Measurements from ENCODE around the gene HEXIM1.
"Not testable (repeated sequence)": the region's sequence is repeated elsewhere in the genome, so short reads cannot be mapped to it uniquely, and the experiment has no call there.

HEXIM1 gene

GRCh38 chr17:45124797-45125122 lies 23.5 kb upstream of the HEXIM1 start:
- H3K27ac ChIP-seq (replicated peaks; ENCODE audit: low read length); H3K4me2 ChIP-seq (ENCODE audit: insufficient read depth, low read length, poor library complexity, severe bottlenecking); H3K4ac ChIP-seq (ENCODE audit: low read length); H3K18ac ChIP-seq (ENCODE audit: low read length); H3K79me1 ChIP-seq (ENCODE audit: low read depth, low read length); H3K14ac ChIP-seq (ENCODE audit: low read length); H2BK15ac ChIP-seq (ENCODE audit: low read length); H4K8ac ChIP-seq (ENCODE audit: low read depth, low read length); H2AFZ ChIP-seq (ENCODE audit: low read length); H3K36me3 ChIP-seq (replicated peaks in 1 of 2; ENCODE audit: control insufficient read depth in 2 of 2, insufficient read depth in 2 of 2, low read length in 2 of 2); H2BK12ac ChIP-seq (ENCODE audit: low read length); DNase-seq (ENCODE audit: low spot score); H3K9me3 ChIP-seq (replicated peaks in 1 of 2; ENCODE audit: control insufficient read depth in 2 of 2, insufficient read depth in 1 of 2, low read depth in 1 of 2, low read length in 2 of 2); H2BK120ac ChIP-seq (ENCODE audit: low read depth, low read length); H3K27me3 ChIP-seq (ENCODE audit: control insufficient read depth in 3 of 3, insufficient read depth in 3 of 3, low read depth in 1 of 3, low read length in 3 of 3); H3K4me3 ChIP-seq (ENCODE audit: low read length in 2 of 2); H3K23ac ChIP-seq (ENCODE audit: low read depth, low read length, poor library complexity): not testable (repeated sequence)
- Histone ChIP-seq H2BK5ac (ENCODE audit: low read length) (peak overlapping the region; percentile 54), H3K4me1 (ENCODE audit: control insufficient read depth in 2 of 2, insufficient read depth in 1 of 2, low read depth in 1 of 2, low read length in 2 of 2) (peaks cover 24 to 25% of the 10 kb centered on the region in 2 donors), H3K9ac (ENCODE audit: low read depth, low read length, poor library complexity) (peak overlapping the region; percentile 66), H2AK5ac (ENCODE audit: low read depth, low read length) (peak overlapping the region; percentile 79), H4K91ac (ENCODE audit: low read depth, low read length, poor library complexity) (peak overlapping the region; percentile 81)
- no CpG with 5 or more reads among the region's 5 CpGs for WGBS, 2 donors (ENCODE audit: extremely low coverage in 2 of 2, insufficient read length in 2 of 2, insufficient replicate concordance in 1 of 2)

GRCh38 chr17:45125509-45125908 lies 22.8 kb upstream of the HEXIM1 start:
- Histone ChIP-seq H2AFZ (ENCODE audit: low read length) (no peak overlapping the region), H2BK120ac (ENCODE audit: low read depth, low read length) (no peak overlapping the region), H2BK5ac (ENCODE audit: low read length) (no peak overlapping the region), H3K79me1 (ENCODE audit: low read depth, low read length) (peaks cover 2% of the 10 kb centered on the region), H2AK5ac (ENCODE audit: low read depth, low read length) (no peak overlapping the region), H3K14ac (ENCODE audit: low read length) (no peak overlapping the region), H3K4me2 (ENCODE audit: insufficient read depth, low read length, poor library complexity, severe bottlenecking) (no peak overlapping the region), H4K91ac (ENCODE audit: low read depth, low read length, poor library complexity) (no peak overlapping the region), H2BK15ac (ENCODE audit: low read length) (no peak overlapping the region), H3K18ac (ENCODE audit: low read length) (no peak overlapping the region), H3K27ac (replicated peaks; ENCODE audit: low read length) (no peak overlapping the region), H3K36me3 (replicated peaks in 1 of 2; ENCODE audit: control insufficient read depth in 2 of 2, insufficient read depth in 2 of 2, low read length in 2 of 2) (no peaks in the 10 kb centered on the region), H3K4me3 (ENCODE audit: low read length in 2 of 2) (no peak overlapping the region), H3K9ac (ENCODE audit: low read depth, low read length, poor library complexity) (no peak overlapping the region), H3K23ac (ENCODE audit: low read depth, low read length, poor library complexity) (no peak overlapping the region), H3K4ac (ENCODE audit: low read length) (no peak overlapping the region), H3K27me3 (ENCODE audit: control insufficient read depth in 3 of 3, insufficient read depth in 3 of 3, low read depth in 1 of 3, low read length in 3 of 3) (no peaks in the 10 kb centered on the region), H3K9me3 (replicated peaks in 1 of 2; ENCODE audit: control insufficient read depth in 2 of 2, insufficient read depth in 1 of 2, low read depth in 1 of 2, low read length in 2 of 2) (no peaks in the 10 kb centered on the region), H4K8ac (ENCODE audit: low read depth, low read length) (no peak overlapping the region), H3K4me1 (ENCODE audit: control insufficient read depth in 2 of 2, insufficient read depth in 1 of 2, low read depth in 1 of 2, low read length in 2 of 2) (peaks cover 26 to 29% of the 10 kb centered on the region in 2 donors), H2BK12ac (ENCODE audit: low read length) (no peak overlapping the region)
- DNase-seq (ENCODE audit: low spot score) = no peak
- no CpG with 5 or more reads among the region's 8 CpGs for WGBS, 2 donors (ENCODE audit: extremely low coverage in 2 of 2, insufficient read length in 2 of 2, insufficient replicate concordance in 1 of 2)

GRCh38 chr17:45127207-45127547 lies 21.1 kb upstream of the HEXIM1 start:
- peak overlapping the region; percentile 1 for H2AFZ ChIP-seq (ENCODE audit: low read length)
- H3K4me1 ChIP-seq (ENCODE audit: control insufficient read depth in 2 of 2, insufficient read depth in 1 of 2, low read depth in 1 of 2, low read length in 2 of 2) = peaks cover 26 to 38% of the 10 kb centered on the region in 2 donors
- H2AK5ac ChIP-seq (ENCODE audit: low read depth, low read length) = peak overlapping the region; percentile 93
- H3K27ac ChIP-seq (replicated peaks; ENCODE audit: low read length) = peak overlapping the region; percentile 68
- H2BK120ac ChIP-seq (ENCODE audit: low read depth, low read length) = peak overlapping the region; percentile 97
- no peak overlapping the region for H3K9ac ChIP-seq (ENCODE audit: low read depth, low read length, poor library complexity)
- peak overlapping the region; percentile 97 for H2BK5ac ChIP-seq (ENCODE audit: low read length)
- no peak overlapping the region for H3K4me2 ChIP-seq (ENCODE audit: insufficient read depth, low read length, poor library complexity, severe bottlenecking)
- peaks cover 1% of the 10 kb centered on the region for H3K79me1 ChIP-seq (ENCODE audit: low read depth, low read length)
- no peaks in the 10 kb centered on the region for H3K27me3 ChIP-seq (ENCODE audit: control insufficient read depth in 3 of 3, insufficient read depth in 3 of 3, low read depth in 1 of 3, low read length in 3 of 3)
- WGBS, 2 donors (ENCODE audit: extremely low coverage in 2 of 2, insufficient read length in 2 of 2, insufficient replicate concordance in 1 of 2) = no CpG with 5 or more reads among the region's 8 CpGs
- H2BK15ac ChIP-seq (ENCODE audit: low read length) = peak overlapping the region; percentile 98
- no peak overlapping the region for H2BK12ac ChIP-seq (ENCODE audit: low read length)
- H3K9me3 ChIP-seq (replicated peaks in 1 of 2; ENCODE audit: control insufficient read depth in 2 of 2, insufficient read depth in 1 of 2, low read depth in 1 of 2, low read length in 2 of 2) = no peaks in the 10 kb centered on the region
- H3K14ac ChIP-seq (ENCODE audit: low read length) = no peak overlapping the region
- H4K8ac ChIP-seq (ENCODE audit: low read depth, low read length) = no peak overlapping the region
- H3K36me3 ChIP-seq (replicated peaks in 1 of 2; ENCODE audit: control insufficient read depth in 2 of 2, insufficient read depth in 2 of 2, low read length in 2 of 2) = no peaks in the 10 kb centered on the region
- H3K4me3 ChIP-seq (ENCODE audit: low read length in 2 of 2) = no peak overlapping the region
- H3K18ac ChIP-seq (ENCODE audit: low read length) = peak overlapping the region; percentile 58
- peak overlapping the region; percentile 93 for H4K91ac ChIP-seq (ENCODE audit: low read depth, low read length, poor library complexity)
- no peak overlapping the region for H3K23ac ChIP-seq (ENCODE audit: low read depth, low read length, poor library complexity)
- no peak for DNase-seq (ENCODE audit: low spot score)
- peak overlapping the region; percentile 57 for H3K4ac ChIP-seq (ENCODE audit: low read length)

GRCh38 chr17:45127548-45128300 lies 20.6 kb upstream of the HEXIM1 start:
- Histone ChIP-seq H2BK12ac (ENCODE audit: low read length) (peak overlapping the region; percentile 88), H3K4me2 (ENCODE audit: insufficient read depth, low read length, poor library complexity, severe bottlenecking) (peak overlapping the region; percentile 23), H3K79me1 (ENCODE audit: low read depth, low read length) (peaks cover 1% of the 10 kb centered on the region), H3K9me3 (replicated peaks in 1 of 2; ENCODE audit: control insufficient read depth in 2 of 2, insufficient read depth in 1 of 2, low read depth in 1 of 2, low read length in 2 of 2) (no peaks in the 10 kb centered on the region), H3K27me3 (ENCODE audit: control insufficient read depth in 3 of 3, insufficient read depth in 3 of 3, low read depth in 1 of 3, low read length in 3 of 3) (no peaks in the 10 kb centered on the region), H3K4me1 (ENCODE audit: control insufficient read depth in 2 of 2, insufficient read depth in 1 of 2, low read depth in 1 of 2, low read length in 2 of 2) (peaks cover 26 to 35% of the 10 kb centered on the region in 2 donors), H3K23ac (ENCODE audit: low read depth, low read length, poor library complexity) (no peak overlapping the region), H2BK5ac (ENCODE audit: low read length) (peak overlapping the region; percentile 97), H2AFZ (ENCODE audit: low read length) (peak overlapping the region; percentile 1), H2AK5ac (ENCODE audit: low read depth, low read length) (peak overlapping the region; percentile 93), H4K91ac (ENCODE audit: low read depth, low read length, poor library complexity) (peak overlapping the region; percentile 93), H3K9ac (ENCODE audit: low read depth, low read length, poor library complexity) (peak overlapping the region; percentile 9), H3K36me3 (replicated peaks in 1 of 2; ENCODE audit: control insufficient read depth in 2 of 2, insufficient read depth in 2 of 2, low read length in 2 of 2) (no peaks in the 10 kb centered on the region), H3K14ac (ENCODE audit: low read length) (peak overlapping the region; percentile 47), H3K4ac (ENCODE audit: low read length) (peak overlapping the region; percentile 57), H2BK120ac (ENCODE audit: low read depth, low read length) (peak overlapping the region; percentile 97), H2BK15ac (ENCODE audit: low read length) (peak overlapping the region; percentile 98), H3K18ac (ENCODE audit: low read length) (peak overlapping the region; percentile 58), H3K4me3 (ENCODE audit: low read length in 2 of 2) (no peak overlapping the region), H3K27ac (replicated peaks; ENCODE audit: low read length) (peak overlapping the region; percentile 68), H4K8ac (ENCODE audit: low read depth, low read length) (no peak overlapping the region)
- no peak for DNase-seq (ENCODE audit: low spot score)
- 100% methylated on average over 1 of the region's 20 CpGs; no CpG with 5 or more reads in 1 of the 2 donors for WGBS, 2 donors (ENCODE audit: extremely low coverage in 2 of 2, insufficient read length in 2 of 2, insufficient replicate concordance in 1 of 2)

Measured in neuronal stem cell (in vitro differentiated cells).